ENCODE results near the gene UNC5A. TPM values are rescaled to one million over a fixed set of nuclear protein-coding genes. Genes with fewer than 3 reads are reported as not detected.
"Not testable (repeated sequence)": the region's sequence is repeated elsewhere in the genome, so short reads cannot be mapped to it uniquely, and the experiment has no call there.

Gene UNC5A
- polyA plus RNA-seq, 4 donors = 0.15 to 0.63 TPM; not detected in 2

DNA sequence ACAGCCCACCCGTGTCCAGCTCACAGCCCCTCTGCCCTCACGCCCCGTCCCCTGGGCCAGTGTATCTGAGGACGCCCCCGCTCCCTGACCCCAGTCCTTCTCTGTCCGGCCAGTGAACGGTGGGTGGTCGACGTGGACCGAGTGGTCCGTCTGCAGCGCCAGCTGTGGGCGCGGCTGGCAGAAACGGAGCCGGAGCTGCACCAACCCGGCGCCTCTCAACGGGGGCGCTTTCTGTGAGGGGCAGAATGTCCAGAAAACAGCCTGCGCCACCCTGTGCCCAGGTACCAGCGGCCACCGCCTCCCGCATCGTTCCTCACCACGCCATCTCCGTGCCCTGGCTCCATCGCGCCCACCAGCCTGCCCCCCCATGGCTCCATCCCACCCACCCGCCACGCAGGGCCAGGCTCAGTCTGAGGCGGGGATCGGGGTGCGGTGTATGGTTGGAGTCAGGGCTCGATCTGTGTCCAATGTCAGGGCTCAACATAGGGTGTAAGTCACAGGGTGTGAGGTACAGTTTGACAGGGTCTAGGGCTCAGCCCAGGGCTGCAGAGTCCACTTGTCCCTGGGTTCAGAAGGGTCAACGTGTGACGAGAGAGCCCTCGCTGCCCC lies 59.2 kb downstream of the UNC5A start:
- Histone ChIP-seq H3K9me3 (ENCODE audit: control insufficient read depth in 2 of 2, insufficient read depth in 1 of 2, low read depth in 1 of 2, low read length in 1 of 2) (no peaks in the 10 kb centered on the region), H3K4me1 (ENCODE audit: control insufficient read depth in 3 of 3, insufficient read depth in 2 of 3, low read depth in 1 of 3, low read length in 2 of 3) (no peaks in the 10 kb centered on the region), H3K36me3 (ENCODE audit: control insufficient read depth in 3 of 3, insufficient read depth in 2 of 3, low read depth in 1 of 3, low read length in 3 of 3) (no peaks in the 10 kb centered on the region), H3K27me3 (ENCODE audit: control insufficient read depth in 3 of 3, insufficient read depth in 3 of 3, low read length in 3 of 3) (peaks cover 0 to 26% (median 6%) of the 10 kb centered on the region in 3 donors), H3K27ac (ENCODE audit: low read depth in 1 of 3, low read length in 2 of 3) (no peak overlapping the region), H3K4me3 (ENCODE audit: low read depth in 1 of 3, low read length in 3 of 3) (no peak overlapping the region)
- 80 to 82% (median 80%) methylated on average over 25 to 38 of the region's 38 CpGs for WGBS, 3 donors
- DNase-seq (no peak), FAIRE-seq (no peak)

- DNase-seq (peak; percentile 27 to 29), FAIRE-seq (no peak)
- Histone ChIP-seq H3K36me3 (ENCODE audit: control insufficient read depth in 3 of 3, insufficient read depth in 2 of 3, low read depth in 1 of 3, low read length in 3 of 3) (no peaks in the 10 kb centered on the region), H3K4me1 (ENCODE audit: control insufficient read depth in 3 of 3, insufficient read depth in 2 of 3, low read depth in 1 of 3, low read length in 2 of 3) (no peaks in the 10 kb centered on the region), H3K27ac (ENCODE audit: low read depth in 1 of 3, low read length in 2 of 3) (no peak overlapping the region), H3K9me3 (ENCODE audit: control insufficient read depth in 2 of 2, insufficient read depth in 1 of 2, low read depth in 1 of 2, low read length in 1 of 2) (no peaks in the 10 kb centered on the region), H3K27me3 (ENCODE audit: control insufficient read depth in 3 of 3, insufficient read depth in 3 of 3, low read length in 3 of 3) (peaks cover 0 to 31% (median 5%) of the 10 kb centered on the region in 3 donors), H3K4me3 (ENCODE audit: low read depth in 1 of 3, low read length in 3 of 3) (no peak overlapping the region)
- WGBS, 3 donors = 53 to 59% (median 59%) methylated on average over 16 to 17 of the region's 17 CpGs
These were observed 59.8 kb downstream of the UNC5A start for GRCh38 chr5:176870110-176870591.

GRCh38 chr5:176870644-176871043 lies 60.3 kb downstream of the UNC5A start:
- 66 to 68% (median 67%) methylated on average over 10 of the region's 10 CpGs for WGBS, 3 donors
- H3K4me1 ChIP-seq (ENCODE audit: control insufficient read depth in 3 of 3, insufficient read depth in 2 of 3, low read depth in 1 of 3, low read length in 2 of 3); FAIRE-seq; DNase-seq; H3K9me3 ChIP-seq (ENCODE audit: control insufficient read depth in 2 of 2, insufficient read depth in 1 of 2, low read depth in 1 of 2, low read length in 1 of 2); H3K27ac ChIP-seq (ENCODE audit: low read depth in 1 of 3, low read length in 2 of 3); H3K36me3 ChIP-seq (ENCODE audit: control insufficient read depth in 3 of 3, insufficient read depth in 2 of 3, low read depth in 1 of 3, low read length in 3 of 3); H3K4me3 ChIP-seq (ENCODE audit: low read depth in 1 of 3, low read length in 3 of 3): not testable (repeated sequence)
- H3K27me3 ChIP-seq (ENCODE audit: control insufficient read depth in 3 of 3, insufficient read depth in 3 of 3, low read length in 3 of 3) = peaks cover 0 to 32% (median 5%) of the 10 kb centered on the region in 3 donors

DNA sequence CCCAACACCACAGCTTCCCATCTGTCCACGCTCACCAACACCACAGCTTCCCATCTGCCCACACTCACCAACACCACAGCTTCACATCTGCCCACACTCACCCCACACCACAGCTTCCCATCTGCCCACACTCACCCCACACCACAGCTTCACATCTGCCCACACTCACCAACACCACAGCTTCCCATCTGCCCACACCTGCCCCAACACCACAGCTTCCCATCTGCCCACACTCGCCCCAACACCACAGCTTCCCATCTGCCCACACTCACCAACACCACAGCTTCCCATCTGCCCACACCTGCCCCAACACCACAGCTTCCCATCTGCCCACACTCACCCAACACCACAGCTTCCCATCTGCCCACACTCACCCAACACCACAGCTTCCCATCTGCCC lies 62.2 kb downstream of the UNC5A start:
- not testable (repeated sequence) for H3K4me3 ChIP-seq (ENCODE audit: low read depth in 1 of 3, low read length in 3 of 3); H3K27ac ChIP-seq (ENCODE audit: low read depth in 1 of 3, low read length in 2 of 3); H3K4me1 ChIP-seq (ENCODE audit: control insufficient read depth in 3 of 3, insufficient read depth in 2 of 3, low read depth in 1 of 3, low read length in 2 of 3); H3K36me3 ChIP-seq (ENCODE audit: control insufficient read depth in 3 of 3, insufficient read depth in 2 of 3, low read depth in 1 of 3, low read length in 3 of 3); FAIRE-seq; DNase-seq; H3K9me3 ChIP-seq (ENCODE audit: control insufficient read depth in 2 of 2, insufficient read depth in 1 of 2, low read depth in 1 of 2, low read length in 1 of 2)
- WGBS, 3 donors = 52 to 80% (median 59%) methylated on average over 2 of the region's 2 CpGs
- peaks cover 0 to 27% (median 11%) of the 10 kb centered on the region in 3 donors for H3K27me3 ChIP-seq (ENCODE audit: control insufficient read depth in 3 of 3, insufficient read depth in 3 of 3, low read length in 3 of 3)

DNA sequence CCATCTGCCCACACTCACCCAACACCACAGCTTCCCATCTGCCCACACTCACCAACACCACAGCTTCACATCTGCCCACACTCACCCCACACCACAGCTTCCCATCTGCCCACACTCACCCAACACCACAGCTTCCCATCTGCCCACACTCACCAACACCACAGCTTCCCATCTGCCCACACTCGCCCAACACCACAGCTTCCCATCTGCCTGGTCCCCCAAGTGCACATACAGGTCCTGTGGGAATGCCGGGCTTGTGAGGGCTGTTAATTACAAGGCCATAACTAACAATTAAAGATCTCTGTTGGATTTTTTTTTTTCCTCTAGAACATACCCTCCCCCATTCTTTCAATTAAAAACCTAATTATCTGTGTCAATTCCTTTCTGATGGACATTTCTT lies 62.7 kb downstream of the UNC5A start:
- H3K36me3 ChIP-seq (ENCODE audit: control insufficient read depth in 3 of 3, insufficient read depth in 2 of 3, low read depth in 1 of 3, low read length in 3 of 3); DNase-seq; H3K9me3 ChIP-seq (ENCODE audit: control insufficient read depth in 2 of 2, insufficient read depth in 1 of 2, low read depth in 1 of 2, low read length in 1 of 2); FAIRE-seq; H3K4me1 ChIP-seq (ENCODE audit: control insufficient read depth in 3 of 3, insufficient read depth in 2 of 3, low read depth in 1 of 3, low read length in 2 of 3); H3K4me3 ChIP-seq (ENCODE audit: low read depth in 1 of 3, low read length in 3 of 3); H3K27ac ChIP-seq (ENCODE audit: low read depth in 1 of 3, low read length in 2 of 3): not testable (repeated sequence)
- H3K27me3 ChIP-seq (ENCODE audit: control insufficient read depth in 3 of 3, insufficient read depth in 3 of 3, low read length in 3 of 3) = peaks cover 0 to 28% (median 11%) of the 10 kb centered on the region in 3 donors
- WGBS, 3 donors = 43 to 65% (median 59%) methylated on average over 2 of the region's 2 CpGs

DNA sequence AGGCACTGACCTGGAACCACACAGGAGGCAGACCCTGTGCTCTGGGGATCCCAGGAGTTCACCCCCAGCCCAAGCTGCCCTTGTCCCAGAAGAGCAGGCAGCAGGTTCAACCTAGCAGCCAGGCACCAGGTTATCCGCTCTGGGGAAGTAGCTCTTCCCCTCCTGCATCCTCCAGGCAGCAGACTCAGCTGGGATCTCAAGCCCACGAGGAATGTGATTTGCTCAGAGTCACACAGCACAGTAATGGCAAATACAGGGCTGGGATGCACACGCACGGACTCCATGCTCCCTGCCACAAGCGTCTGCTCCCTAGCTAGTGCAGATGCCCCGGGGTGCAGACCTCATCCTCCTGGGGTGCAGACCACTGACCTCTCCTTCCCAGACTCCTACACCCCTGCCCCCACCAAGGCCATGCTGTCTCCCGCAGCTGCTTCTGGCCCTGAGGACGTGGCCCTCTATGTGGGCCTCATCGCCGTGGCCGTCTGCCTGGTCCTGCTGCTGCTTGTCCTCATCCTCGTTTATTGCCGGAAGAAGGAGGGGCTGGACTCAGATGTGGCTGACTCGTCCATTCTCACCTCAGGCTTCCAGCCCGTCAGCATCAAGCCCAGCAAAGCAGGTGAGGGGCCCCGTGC lies 63.3 kb downstream of the UNC5A start:
- Histone ChIP-seq H3K27ac (ENCODE audit: low read depth in 1 of 3, low read length in 2 of 3) (no peak overlapping the region), H3K9me3 (ENCODE audit: control insufficient read depth in 2 of 2, insufficient read depth in 1 of 2, low read depth in 1 of 2, low read length in 1 of 2) (no peaks in the 10 kb centered on the region), H3K4me3 (ENCODE audit: low read depth in 1 of 3, low read length in 3 of 3) (no peak overlapping the region), H3K4me1 (ENCODE audit: control insufficient read depth in 3 of 3, insufficient read depth in 2 of 3, low read depth in 1 of 3, low read length in 2 of 3) (no peaks in the 10 kb centered on the region), H3K27me3 (ENCODE audit: control insufficient read depth in 3 of 3, insufficient read depth in 3 of 3, low read length in 3 of 3) (peaks cover 0 to 28% (median 11%) of the 10 kb centered on the region in 3 donors), H3K36me3 (ENCODE audit: control insufficient read depth in 3 of 3, insufficient read depth in 2 of 3, low read depth in 1 of 3, low read length in 3 of 3) (no peaks in the 10 kb centered on the region)
- FAIRE-seq (no peak), DNase-seq (no peak)
- WGBS, 3 donors = 34 to 59% (median 47%) methylated on average over 16 of the region's 16 CpGs

- WGBS, 3 donors = 65 to 80% (median 72%) methylated on average over 18 to 20 of the region's 20 CpGs
- no peaks in the 10 kb centered on the region for H3K4me1 ChIP-seq (ENCODE audit: control insufficient read depth in 3 of 3, insufficient read depth in 2 of 3, low read depth in 1 of 3, low read length in 2 of 3)
- FAIRE-seq = no peak
These were observed 63.9 kb downstream of the UNC5A start for GRCh38 chr5:176874198-176874780.

DNA sequence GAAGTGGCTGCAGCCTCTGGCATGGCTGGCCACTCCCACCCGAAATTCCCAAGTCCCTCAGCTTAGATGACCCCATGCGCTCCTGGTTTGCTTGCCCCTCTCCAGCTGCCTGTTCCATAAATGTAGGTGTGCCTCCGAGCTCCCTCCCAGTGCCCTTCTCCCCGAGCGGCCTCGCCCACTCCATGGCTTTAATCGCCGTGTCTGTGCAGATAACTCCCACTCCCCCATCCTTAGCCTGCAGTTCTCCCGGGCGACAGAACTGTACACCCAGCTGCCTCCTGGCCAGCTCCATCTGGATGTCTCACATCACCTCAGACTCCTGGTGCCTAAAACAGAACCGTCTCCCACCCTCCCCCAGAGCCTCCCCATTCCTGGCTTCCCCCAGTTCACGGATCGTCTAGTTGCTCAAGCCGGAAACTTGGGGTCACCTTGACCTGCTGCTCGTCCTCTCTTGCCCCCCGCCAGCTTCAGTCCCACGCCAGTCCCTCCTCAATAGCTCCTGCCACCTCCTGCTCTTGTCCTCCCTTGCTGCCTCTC lies 64.7 kb downstream of the UNC5A start:
- WGBS, 3 donors = 26 to 59% (median 50%) methylated on average over 17 of the region's 17 CpGs
- peaks cover 0 to 28% (median 11%) of the 10 kb centered on the region in 3 donors for H3K27me3 ChIP-seq (ENCODE audit: control insufficient read depth in 3 of 3, insufficient read depth in 3 of 3, low read length in 3 of 3)
- H3K27ac ChIP-seq (ENCODE audit: low read depth in 1 of 3, low read length in 2 of 3) = no peak overlapping the region
- DNase-seq = no peak
- no peaks in the 10 kb centered on the region for H3K9me3 ChIP-seq (ENCODE audit: control insufficient read depth in 2 of 2, insufficient read depth in 1 of 2, low read depth in 1 of 2, low read length in 1 of 2)
- H3K4me3 ChIP-seq (ENCODE audit: low read depth in 1 of 3, low read length in 3 of 3) = no peak overlapping the region
- no peak for FAIRE-seq
- no peaks in the 10 kb centered on the region for H3K36me3 ChIP-seq (ENCODE audit: control insufficient read depth in 3 of 3, insufficient read depth in 2 of 3, low read depth in 1 of 3, low read length in 3 of 3)
- no peaks in the 10 kb centered on the region for H3K4me1 ChIP-seq (ENCODE audit: control insufficient read depth in 3 of 3, insufficient read depth in 2 of 3, low read depth in 1 of 3, low read length in 2 of 3)

More at GRCh38 chr5:176874198-176874780, 63.9 kb downstream of the UNC5A start:
- H3K27me3 ChIP-seq (ENCODE audit: control insufficient read depth in 3 of 3, insufficient read depth in 3 of 3, low read length in 3 of 3) = peaks cover 0 to 28% (median 11%) of the 10 kb centered on the region in 3 donors
- no peak for DNase-seq
- H3K36me3 ChIP-seq (ENCODE audit: control insufficient read depth in 3 of 3, insufficient read depth in 2 of 3, low read depth in 1 of 3, low read length in 3 of 3) = no peaks in the 10 kb centered on the region
- no peak overlapping the region for H3K27ac ChIP-seq (ENCODE audit: low read depth in 1 of 3, low read length in 2 of 3)
- no peaks in the 10 kb centered on the region for H3K9me3 ChIP-seq (ENCODE audit: control insufficient read depth in 2 of 2, insufficient read depth in 1 of 2, low read depth in 1 of 2, low read length in 1 of 2)
- H3K4me3 ChIP-seq (ENCODE audit: low read depth in 1 of 3, low read length in 3 of 3) = no peak overlapping the region
